GM19328 (cell line): ENCODE data around the gene CLN6.
A peak's percentile ranks its signal among the peaks of the same experiment; 100 is the strongest.

Source experiments
- ATAC-seq: cut with Tn5 transposase; IDR thresholded peaks from one replicate; pipeline ENCODE4 v1.9.1; 2021; ENCODE audit warnings: mild to moderate bottlenecking, moderate library complexity; ENCODE audit not compliant: unreplicated experiment

CLN6 gene

GRCh38 chr15:68229386-68230156, at the start of gene CLN6:
Gene CLN6 (minus strand): TSS chr15:68229728. CDS start chr15:68229584, 144 bp downstream.
- peak; percentile 59 for ATAC-seq

GRCh38 chr15:68278595-68279405, 49.3 kb upstream of the CLN6 start:
- no peak for ATAC-seq

GRCh38 chr15:68278345-68278594, 48.7 kb upstream of the CLN6 start:
- no peak for ATAC-seq

GRCh38 chr15:68277603-68278344, 48.2 kb upstream of the CLN6 start, which contains the start of gene FEM1B:
Gene FEM1B (plus strand): TSS chr15:68277745. CDS start chr15:68278418, 673 bp downstream.
- peak; percentile 75 for ATAC-seq

- peak; percentile 6 for ATAC-seq
Observed at GRCh38 chr15:68277131-68277602, 47.6 kb upstream of the CLN6 start.

- no peak for ATAC-seq
Observed at GRCh38 chr15:68276668-68277067, 47.1 kb upstream of the CLN6 start.

- no peak for ATAC-seq
Observed at GRCh38 chr15:68275165-68275746, 45.7 kb upstream of the CLN6 start.

GRCh38 chr15:68274201-68274848, 44.8 kb upstream of the CLN6 start:
- no peak for ATAC-seq

GRCh38 chr15:68272721-68273271, 43.3 kb upstream of the CLN6 start:
- ATAC-seq = no peak

- no peak for ATAC-seq
Observed at GRCh38 chr15:68271854-68272471, 42.4 kb upstream of the CLN6 start.

- ATAC-seq = no peak
Observed at GRCh38 chr15:68268405-68268804, 38.9 kb upstream of the CLN6 start.

GRCh38 chr15:68265674-68266073, 36.1 kb upstream of the CLN6 start:
- ATAC-seq = no peak

GRCh38 chr15:68265081-68265480, 35.6 kb upstream of the CLN6 start:
- ATAC-seq = no peak

GRCh38 chr15:68264282-68264681, 34.8 kb upstream of the CLN6 start:
- ATAC-seq = no peak

GRCh38 chr15:68262514-68263356, 33.2 kb upstream of the CLN6 start:
- ATAC-seq = no peak

GRCh38 chr15:68261980-68262379, 32.5 kb upstream of the CLN6 start:
- ATAC-seq = no peak

- ATAC-seq = no peak
Observed at GRCh38 chr15:68261241-68261640, 31.7 kb upstream of the CLN6 start.

- ATAC-seq = no peak
Observed at GRCh38 chr15:68259883-68260282, 30.4 kb upstream of the CLN6 start.

- no peak for ATAC-seq
Observed at GRCh38 chr15:68258692-68259091, 29.2 kb upstream of the CLN6 start.
